ENCODE measurements around the gene TAOK1.

DNA sequence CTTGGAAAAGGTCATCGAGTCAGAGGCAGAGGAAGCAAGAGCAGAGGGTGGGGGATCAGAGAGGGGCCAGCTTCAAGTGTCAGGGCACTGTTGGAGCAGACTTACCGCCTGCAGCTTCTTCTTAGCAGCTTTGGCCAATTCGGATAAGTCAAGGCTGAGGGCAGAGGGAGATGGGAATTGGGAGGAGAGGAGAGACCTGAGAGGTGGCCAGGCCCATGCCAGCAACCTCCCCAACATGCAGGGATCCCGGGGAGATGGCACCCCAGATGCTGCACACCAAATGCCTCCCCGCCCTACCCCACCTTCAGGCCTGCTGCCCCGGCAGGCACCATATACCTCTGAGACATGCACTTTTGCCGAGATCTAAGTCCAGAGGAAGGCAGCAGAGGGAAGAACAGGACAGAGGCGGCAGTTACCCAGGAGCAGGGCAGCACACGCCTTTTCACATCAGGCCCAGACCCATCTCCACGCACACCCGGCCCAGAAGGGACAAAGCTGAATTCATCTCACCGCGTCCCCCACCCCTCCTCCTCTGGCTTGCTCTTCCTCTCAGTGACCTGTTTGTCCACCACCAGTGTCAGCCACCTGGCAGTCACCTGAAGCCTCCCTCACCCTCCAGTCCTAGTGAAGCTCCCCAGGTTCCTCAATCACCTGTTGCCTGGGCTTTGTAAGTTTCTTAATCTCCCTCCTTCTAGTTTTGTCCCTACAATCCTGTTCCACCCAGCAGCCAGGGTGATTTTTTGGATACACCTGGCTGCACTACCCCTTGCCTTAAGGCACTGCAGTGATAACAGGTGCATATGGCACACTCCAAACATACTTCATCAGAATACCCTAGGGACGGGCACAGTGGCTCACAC, 188.7 kb downstream of the TAOK1 start:
- TF ChIP-seq YY1 (IDR thresholded peaks at IDR 0.05) (no peak), JUND (IDR thresholded peaks at IDR 0.05) (no peak), EGR1 (IDR thresholded peaks at IDR 0.05; ENCODE audit: low read depth in 2 of 2) (no peak)
- TF ChIP-seq, protein P1, sequence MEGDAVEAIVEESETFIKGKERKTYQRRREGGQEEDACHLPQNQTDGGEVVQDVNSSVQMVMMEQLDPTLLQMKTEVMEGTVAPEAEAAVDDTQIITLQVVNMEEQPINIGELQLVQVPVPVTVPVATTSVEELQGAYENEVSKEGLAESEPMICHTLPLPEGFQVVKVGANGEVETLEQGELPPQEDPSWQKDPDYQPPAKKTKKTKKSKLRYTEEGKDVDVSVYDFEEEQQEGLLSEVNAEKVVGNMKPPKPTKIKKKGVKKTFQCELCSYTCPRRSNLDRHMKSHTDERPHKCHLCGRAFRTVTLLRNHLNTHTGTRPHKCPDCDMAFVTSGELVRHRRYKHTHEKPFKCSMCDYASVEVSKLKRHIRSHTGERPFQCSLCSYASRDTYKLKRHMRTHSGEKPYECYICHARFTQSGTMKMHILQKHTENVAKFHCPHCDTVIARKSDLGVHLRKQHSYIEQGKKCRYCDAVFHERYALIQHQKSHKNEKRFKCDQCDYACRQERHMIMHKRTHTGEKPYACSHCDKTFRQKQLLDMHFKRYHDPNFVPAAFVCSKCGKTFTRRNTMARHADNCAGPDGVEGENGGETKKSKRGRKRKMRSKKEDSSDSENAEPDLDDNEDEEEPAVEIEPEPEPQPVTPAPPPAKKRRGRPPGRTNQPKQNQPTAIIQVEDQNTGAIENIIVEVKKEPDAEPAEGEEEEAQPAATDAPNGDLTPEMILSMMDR (IDR thresholded peaks at IDR 0.05; ENCODE audit: low read depth, low read length, missing input control), result no peak

Measured in liver (tissue), 3 donors.